NCI-H187 treated with DMSO at 0.1 percent for 48 hours (cell line): ENCODE data around the gene C17orf100.

ENCODE experiments used
- DNase-seq: peaks from one replicate; lab custom pipeline; 2025; lab: John Stamatoyannopoulos, UW

C17orf100 gene

DNA sequence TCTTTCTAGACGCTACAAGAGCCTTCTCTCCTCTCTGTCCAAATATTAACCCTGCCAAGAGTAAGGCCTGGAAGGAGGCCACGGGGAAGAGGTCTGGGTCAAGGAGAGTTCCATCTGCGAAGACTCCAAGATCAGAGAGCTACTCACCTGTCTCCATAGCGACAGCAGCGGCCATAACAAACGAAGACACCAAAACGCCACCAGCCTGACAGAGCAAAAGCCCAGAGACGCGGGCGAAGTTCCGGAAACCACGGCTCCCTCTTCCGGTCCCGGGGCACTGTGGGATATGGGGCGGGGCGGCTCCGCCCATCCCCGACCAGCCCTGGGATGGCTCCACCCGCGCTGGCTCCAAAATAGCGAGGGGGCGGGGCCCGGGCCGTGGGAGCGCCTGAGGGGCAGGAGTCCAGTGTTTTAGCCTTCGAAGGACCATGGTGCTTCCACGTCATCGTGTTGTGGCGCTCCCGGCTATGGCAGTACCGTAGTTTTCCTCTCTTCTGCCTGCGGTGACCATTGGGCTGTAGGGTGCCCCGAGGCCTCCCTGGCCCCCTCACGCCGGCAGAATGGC, at the start of gene C17orf100, which contains the start of gene MED31:
C17orf100 (plus strand) TSS at position 409 of the 565 bp plus-strand sequence; CDS start at position 561, 152 bp downstream.
MED31 (minus strand) TSS at position 252 of the 565 bp plus-strand sequence; CDS start at position 175, 77 bp downstream.
- peak; percentile 28 for DNase-seq

DNA sequence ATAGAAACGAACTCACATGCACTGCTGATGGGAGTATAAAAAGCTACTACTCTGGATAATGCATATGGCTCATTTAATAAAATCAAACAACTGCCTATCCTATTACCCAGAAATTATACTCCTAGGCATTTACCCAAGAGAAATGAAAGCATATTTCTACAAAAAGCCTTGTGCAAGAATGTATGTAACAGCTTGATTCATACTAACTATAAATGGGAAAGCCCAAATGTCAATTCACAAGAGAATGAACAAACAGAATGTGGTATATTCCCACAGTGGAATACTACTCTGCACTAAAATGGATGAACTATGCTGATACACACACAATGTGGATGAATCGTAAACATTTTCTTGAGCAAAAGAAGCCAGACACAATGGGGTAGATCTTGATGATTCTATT, 49.4 kb upstream of the C17orf100 start:
- DNase-seq, result no peak

DNA sequence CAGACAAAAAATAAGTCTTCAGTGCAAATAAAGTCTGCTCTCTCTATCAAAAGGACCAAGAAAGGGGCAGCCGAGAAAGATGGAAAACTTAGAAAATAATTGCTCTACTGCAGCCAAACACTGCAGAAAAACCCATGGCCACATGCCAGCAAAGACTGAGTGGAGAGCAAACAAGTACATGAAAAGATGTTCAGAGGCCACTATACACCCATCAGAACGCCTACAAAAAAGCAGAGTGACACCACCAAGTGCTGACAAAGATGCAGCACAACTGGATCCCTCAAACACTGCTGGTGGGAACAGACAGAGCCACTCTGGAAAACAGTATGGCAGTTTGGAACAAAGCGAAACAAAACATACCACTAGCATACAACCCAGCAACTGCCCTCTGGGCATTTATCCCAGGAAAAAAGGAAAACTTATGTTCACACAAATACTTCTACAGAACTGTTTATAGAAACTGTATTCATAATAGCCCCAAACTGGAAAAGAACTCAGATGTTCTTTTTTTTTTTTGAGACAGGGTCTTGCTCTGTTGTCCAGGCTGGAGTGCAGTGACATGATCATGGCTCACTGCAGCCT, 47.7 kb upstream of the C17orf100 start:
- DNase-seq, result no peak

DNA sequence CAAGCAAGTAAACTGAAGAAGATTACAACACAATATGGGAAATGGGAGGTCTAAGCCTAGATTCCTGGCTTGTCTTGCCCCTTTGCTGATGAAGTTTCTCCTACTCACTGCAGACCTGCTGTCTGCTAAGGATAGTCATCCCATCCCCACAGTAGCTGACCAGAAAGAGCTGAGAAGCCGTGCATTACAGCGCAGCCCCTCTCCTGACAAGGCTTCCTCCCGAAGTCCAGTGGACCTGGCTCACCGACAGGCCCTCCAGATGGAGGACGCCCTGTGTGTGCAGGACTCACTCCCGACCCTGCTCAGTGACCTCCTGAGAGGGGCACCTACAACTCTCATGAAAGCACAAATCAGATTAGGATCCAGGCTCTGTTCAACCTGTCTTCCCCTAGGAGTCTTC, 46.4 kb upstream of the C17orf100 start:
- DNase-seq, result no peak

DNA sequence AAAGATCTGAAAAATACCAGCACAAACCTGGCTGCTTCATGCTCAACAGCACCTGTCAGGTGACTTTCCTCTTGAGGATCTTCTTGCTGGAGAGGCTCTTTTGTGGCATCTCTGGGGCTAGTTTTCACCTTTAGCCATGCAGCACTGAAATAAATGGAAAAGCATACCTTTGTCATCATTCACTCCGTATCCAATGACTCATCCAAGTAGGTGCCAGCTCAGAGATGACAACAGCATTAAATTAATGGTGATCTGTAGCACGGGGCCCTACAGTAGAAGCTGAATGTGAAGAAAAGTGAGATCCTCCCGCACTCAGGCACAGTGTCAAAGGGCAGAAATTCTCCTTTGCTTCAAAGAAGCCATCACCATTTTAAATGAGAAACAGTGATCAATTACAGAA, 43.2 kb upstream of the C17orf100 start:
- no peak for DNase-seq

DNA sequence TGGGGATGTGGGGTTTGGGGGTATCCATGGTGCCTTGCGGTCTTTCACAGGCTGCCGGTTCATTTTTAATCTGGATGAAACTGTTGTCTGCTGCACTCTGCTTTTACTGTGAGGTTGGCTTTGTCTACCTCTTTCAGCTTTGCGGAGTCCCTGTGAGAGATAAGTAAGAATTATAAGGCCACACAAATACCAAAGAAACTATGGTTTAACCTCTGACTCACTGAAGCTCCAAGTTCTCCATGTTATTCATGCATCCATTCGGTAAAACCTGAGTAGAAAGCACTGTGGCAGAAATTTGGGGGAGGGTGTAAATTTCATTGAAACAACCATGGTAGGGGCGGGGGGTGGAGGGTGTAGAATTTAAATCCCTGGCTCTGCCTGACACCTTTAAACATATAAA, 41.6 kb upstream of the C17orf100 start:
- no peak for DNase-seq

DNA sequence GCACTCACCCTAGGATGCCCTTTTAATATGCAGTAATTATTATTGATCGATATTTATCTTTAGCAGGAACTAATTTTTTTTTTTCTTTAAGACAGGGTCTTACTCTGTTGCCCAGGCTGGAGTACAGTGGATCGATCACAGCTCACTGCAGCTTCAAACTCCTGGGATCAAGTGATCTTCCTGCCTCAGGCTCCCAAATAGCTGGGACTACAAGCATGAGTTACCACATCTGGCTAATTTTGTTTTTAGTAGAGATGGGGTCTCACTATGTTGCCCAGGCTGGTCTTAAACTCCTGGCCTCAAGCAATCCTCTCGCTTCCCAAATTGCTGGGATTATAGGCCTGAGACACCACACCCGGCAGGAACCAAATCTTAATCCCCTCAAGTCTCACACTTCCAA, 40.3 kb upstream of the C17orf100 start:
- no peak for DNase-seq

DNA sequence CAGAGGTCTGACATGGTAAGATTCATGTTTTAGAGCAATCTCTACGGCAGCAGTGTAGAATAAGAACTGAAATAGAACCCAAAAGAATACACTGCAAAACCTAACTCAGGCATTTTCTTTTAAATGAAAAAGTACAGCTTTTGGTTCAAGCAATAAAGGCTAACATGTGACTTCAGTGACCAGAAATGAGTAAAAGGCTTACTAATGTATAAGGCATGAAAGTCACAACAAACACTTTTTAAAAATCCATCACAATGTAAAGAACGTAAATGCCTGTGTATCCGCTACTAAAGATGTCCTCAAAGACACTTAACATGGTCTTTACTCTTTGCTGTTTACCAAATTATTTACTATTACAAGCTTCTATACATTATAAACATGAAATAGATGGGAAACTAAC, 27.6 kb upstream of the C17orf100 start:
- no peak for DNase-seq

DNA sequence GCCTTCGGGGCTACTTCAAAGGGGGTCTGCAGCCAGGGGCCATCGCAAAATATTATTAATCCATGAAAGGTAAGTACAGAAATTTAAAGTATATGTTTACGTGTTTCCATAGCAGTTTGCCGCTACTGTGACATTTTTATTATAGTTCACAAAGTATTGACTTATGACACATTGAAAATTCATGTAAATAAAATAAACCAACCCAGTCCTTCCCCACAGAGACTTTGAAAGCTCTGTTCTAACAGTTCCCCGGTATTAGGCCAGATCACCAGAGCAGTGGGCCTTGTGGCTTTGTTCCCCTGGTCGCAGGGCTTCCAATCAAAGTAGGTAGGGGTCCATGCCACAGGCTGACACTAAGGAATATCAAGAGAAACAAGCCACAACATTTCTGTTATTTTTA, 24.9 kb upstream of the C17orf100 start:
- no peak for DNase-seq

DNA sequence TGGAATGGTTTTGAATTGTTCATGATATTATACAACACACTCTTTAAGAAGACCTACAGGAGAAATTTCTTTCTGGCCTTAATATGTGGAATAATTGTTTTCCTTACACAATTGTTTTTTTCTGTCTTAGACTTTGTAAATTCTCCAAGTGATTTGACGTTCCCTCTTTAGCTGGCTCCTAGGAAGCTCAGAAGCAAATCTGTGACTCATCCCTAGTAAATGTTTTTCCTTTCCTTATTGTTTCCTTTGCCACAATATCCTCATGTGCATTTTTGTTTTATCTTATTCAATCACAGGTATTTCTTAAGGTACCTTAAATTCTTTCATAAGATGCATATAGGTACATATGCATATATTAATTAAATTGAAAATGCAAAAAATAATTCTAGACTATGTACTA, 24.5 kb upstream of the C17orf100 start:
- DNase-seq, result no peak

DNA sequence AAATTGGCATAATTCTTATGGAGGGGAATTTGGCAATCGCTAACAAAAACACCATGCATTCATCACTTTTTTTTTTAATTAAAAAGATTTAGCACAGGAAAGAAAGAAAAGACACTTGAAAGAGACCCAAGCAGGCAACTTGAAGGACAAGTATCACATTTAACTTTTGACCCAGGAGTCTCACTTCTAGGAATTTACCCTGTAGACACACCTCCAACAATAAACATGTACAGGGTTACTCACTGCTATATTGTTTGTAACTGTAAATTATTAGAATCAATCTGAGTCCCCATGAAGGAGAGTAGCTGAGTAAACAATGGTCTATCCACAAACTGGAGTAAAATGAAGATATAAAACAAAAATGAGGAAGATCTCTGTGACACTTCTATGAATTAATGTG, 21.2 kb upstream of the C17orf100 start:
- no peak for DNase-seq

DNA sequence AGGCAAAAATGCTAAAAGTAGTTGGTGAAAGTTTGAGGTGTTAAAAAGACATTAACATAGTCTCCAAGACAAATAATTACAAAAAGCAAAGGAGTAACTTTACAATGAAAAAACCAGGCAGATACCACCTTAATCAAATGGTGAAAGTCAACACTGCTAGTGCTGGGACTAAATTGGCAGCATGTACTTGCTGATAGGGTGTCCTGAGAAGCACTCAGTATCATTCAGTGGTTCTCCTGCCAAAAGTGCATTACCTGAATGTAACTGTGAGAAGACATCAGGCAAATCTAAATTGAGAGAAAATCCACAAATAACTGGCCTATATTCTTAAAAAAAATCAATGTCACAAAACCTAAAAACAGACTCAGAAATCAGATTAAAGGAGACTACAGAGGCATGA, 19.0 kb upstream of the C17orf100 start:
- no peak for DNase-seq

DNA sequence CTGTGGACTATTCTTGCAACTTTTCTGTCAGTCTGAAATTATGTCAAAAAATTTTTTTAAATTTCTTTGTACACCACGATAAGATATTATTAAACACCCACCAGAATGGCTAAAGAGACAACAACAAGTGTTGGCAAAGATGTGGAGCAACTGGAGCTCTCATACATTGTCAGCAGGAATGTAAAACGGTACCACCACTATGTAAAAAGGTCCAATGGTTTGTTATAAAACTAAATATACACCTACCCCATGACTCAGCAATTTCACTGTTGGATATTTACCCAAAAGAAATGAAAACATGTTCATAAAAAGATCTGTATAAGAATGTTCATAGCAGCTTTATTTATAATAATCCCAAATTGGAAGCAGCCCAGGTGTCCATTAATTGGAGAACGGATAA, 18.3 kb upstream of the C17orf100 start:
- DNase-seq, result no peak

DNA sequence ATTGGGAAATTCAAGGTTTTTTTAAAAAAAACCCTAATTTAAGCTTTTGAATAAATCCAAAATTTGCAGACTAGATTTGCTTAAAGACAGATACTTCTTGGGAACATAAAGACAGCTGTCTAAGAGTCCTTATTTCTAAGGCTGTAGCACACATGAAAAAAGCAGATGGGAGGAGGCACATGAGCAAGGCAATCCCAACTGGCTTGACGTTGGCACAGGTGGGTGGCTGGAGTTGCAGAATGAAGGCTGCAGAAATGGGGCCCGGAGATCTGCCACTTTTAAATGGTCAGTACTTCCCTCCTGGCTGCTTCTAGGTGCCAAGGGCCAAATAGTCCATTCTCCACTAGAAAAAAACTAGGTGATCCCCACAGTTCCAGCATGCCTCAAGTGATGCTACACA, 15.5 kb upstream of the C17orf100 start:
- no peak for DNase-seq

DNA sequence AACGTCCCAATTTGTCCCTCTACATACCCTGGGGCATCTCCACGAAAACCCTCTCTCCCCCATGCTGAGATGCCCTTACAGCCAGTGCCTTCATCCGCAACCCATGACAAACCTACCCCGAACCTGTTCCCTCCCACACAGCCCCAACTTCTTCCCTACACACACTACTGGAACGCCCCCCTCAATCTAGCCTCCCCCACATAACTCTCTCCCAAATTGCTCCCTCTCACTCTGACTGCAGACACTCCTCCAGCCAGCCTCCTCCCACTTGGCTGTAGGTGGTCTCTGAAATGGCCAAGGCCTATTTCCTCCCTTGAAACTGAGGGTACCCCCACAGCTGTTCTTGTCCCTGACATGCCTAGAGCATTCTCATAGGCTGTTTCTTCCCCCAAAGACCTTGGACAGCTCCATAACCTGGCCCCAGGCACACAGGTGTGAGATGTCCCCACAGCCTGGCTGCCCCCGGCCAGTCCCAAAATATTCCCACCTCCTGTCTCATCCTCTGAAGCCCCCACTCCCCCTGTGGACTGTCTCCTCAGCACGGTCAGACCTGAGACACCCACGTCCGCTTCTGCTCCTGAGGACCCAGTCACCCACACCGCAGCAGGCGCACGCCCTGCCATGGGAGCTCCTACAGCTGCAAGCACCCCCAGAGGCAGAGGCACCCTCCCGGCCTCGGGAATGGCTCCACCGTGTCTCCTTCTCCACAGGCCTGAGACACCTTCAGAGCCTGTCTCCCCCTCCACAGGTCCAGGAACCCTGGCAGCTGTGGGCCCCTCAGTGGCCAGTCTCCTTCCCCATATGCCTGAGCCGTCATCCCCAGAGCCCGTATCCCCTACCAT, 14.7 kb upstream of the C17orf100 start:
- DNase-seq, result no peak

DNA sequence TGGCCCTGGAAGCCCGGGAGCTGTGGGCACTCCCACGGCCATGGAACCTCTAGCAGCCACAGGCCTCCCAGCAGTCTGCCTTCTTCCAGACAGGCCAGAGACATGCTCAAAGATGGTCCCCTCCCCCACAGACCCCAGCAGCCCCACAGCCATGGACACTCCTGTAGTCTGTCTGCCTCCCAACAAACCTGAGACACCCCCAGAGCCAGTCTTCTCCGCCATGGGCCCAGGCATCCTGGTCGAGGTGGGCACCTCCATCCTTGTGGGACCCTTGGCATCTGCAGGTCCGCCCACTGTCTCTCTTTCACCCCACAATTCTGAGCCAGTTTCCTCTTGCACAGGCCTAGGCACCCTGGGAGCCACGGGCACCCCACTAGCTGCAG, 14.1 kb upstream of the C17orf100 start:
- DNase-seq, result no peak

DNA sequence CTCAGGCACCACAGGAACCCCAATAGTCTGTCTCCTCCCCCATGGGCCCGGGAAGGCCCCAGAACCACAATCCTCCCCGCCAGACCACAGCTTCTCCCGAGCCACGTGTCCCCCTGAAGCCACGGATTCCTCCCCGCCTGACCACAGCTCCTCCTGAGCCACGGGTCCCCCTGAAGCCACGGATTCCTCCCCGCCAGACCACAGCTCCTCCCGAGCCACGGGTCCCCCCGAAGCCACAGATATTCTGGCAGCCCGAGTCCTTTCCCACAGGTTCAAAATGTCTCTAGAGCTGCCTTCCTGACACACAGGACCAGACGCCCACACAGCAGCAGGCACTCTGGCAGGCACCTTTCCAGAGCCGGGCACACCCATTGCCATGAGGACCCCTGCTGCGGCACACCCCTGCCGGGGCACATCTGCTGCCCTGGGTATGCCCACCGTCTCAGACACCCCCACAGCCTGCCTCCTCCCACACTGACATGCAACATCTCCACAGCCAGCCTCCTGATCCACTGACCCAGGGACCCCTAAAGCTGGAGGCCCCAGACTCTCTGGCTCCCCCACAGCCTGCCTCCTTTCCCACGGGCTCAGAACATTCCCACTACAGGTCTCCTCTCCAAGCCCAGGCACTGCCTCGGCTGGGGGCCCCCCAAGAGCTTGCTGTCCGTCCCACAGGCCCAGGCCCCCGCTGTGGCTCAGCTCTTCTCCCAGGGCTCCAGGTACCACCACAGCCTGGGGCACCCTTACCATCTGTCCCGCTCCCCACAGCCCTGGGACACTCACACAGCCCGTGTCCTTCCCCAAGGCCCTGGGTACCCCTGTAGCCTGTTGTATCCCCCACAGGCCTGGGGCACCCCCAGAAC, 13.3 kb upstream of the C17orf100 start:
- no peak for DNase-seq

DNA sequence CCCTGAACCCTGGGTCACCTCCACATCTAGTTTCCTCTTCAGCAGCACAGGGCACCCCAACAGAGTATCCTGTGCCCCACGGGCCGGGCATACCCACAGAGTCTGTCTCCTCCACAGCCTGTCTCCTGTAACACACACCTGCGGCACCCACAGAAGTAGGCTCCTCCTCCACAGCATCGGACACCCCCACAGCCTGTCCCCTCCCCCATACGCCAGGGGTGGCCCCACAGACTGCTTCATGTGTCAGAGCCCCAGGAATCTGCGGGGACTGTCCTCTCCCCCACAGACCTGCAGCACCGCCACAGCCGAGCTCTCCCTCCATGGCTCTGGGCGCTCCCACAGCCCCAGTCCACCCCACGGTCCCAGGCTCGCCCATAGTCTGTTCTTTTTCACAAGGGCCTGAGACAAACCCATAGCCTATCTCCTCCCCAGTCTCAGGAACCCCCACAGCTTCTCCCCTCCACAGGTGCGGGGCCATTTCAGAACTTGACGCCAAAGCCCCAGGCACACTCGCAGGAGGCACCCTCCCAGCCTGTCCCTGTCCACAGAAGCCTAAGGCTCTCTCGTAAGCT, 12.5 kb upstream of the C17orf100 start:
- DNase-seq, result no peak

DNA sequence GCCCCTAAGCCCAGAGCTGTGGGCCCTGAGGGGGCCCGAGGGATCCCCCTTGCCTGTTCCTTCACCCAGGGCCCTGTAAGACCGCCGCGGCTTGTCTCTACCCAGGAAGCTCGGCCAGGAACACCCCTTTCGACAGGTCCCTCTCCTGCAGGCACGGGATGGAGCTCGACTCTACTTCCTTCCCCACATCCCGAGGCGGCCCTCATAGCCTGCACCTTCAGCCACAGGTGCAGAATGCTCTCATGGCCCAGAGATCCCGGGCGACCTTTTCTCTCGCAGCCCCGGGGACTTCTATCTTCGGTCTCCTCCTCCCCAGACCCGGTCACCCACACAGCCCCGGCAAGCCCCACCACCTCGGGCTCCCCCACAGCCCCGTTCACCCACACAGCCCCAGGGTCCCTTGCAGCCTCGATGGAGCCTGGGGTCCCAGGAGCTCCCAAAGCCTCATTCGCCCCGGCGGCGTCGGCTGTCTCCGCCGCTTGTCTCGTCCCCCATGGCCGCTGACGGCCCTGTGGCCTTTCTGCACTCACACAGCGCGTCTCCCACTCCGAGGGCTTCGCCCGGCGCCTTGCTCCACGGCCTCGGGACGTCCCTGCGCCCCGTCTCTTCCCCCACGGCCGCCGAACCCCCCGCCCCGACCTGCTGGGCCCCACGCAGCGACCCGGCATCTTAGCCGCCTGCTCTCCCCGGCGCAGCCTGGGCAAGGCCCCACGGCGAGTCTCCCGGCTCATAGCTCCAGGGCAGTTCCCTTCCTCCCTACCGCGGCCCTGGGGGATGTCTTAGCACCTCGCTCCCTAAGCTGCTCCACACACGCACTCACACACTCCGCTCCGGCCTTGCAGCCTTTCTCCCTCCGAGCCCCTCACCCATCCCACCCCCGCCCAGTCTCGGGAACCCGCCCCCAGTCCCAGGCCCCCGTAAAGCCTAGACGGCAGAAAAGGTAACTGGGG, 11.7 kb upstream of the C17orf100 start:
- DNase-seq, result no peak

DNA sequence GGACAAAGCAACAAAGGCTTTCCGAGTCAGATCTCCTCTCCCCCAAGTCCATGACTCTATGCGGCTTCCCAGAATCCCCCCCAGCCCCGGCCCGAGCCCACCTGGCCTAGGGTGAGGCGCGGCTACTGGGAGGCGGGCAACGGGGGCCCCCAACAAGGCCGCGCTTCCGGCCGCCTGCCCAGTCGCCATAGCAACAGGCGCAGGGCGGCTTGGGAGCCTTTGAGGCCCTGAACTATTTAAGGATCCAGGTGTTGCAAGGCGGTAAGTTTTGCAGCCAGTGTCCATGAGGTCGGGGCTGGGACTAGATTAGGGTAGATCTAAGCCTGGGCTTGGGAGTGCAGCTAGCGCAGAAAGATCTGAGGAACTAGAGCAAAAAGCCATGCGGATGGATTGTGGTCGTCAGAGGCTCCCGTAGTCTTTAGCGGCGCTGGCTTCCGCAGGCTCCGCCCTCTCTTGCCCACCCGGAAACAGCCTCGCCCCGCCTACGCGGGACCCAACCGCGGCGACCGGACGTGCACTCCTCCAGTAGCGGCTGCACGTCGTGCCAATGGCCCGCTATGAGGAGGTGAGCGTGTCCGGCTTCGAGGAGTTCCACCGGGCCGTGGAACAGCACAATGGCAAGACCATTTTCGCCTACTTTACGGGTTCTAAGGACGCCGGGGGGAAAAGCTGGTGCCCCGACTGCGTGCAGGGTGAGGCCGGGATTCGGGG, 10.9 kb upstream of the C17orf100 start, which contains the start of the genes KIAA0753 and TXNDC17:
KIAA0753 (minus strand) TSS at position 176 of the 711 bp plus-strand sequence. CDS start 5,608 bp downstream, outside the sequence.
TXNDC17 (plus strand) TSS at position 525 of the 711 bp plus-strand sequence; CDS start at position 548, 23 bp downstream.
- no peak for DNase-seq
